ENCODE results near the gene ZG16B. TPM values are rescaled to one million over a fixed set of nuclear protein-coding genes. Genes with fewer than 3 reads are reported as not detected.

ZG16B gene
- total RNA-seq, 1 experiment from 2014 or later, result 0.34 TPM

GRCh38 chr16:2809149-2809760 lies 20.8 kb upstream of the ZG16B start:
- no peaks in the 10 kb centered on the region for H3K9me3 ChIP-seq
- Mint-ChIP-seq H3K27ac (ENCODE audit: unreplicated experiment) (no peak overlapping the region), H3K9me3 (ENCODE audit: unreplicated experiment) (peaks cover 28% of the 10 kb centered on the region), H3K36me3 (ENCODE audit: insufficient read depth, unreplicated experiment) (peaks cover 5% of the 10 kb centered on the region), H3K4me1 (ENCODE audit: low read depth, unreplicated experiment) (peaks cover 6% of the 10 kb centered on the region), H3K27me3 (ENCODE audit: insufficient read depth, unreplicated experiment) (no peaks in the 10 kb centered on the region), H3K4me3 (ENCODE audit: unreplicated experiment) (no peak overlapping the region)
- ChIA-PET POLR2A (no interaction called here), CTCF (no interaction called here)
- TF ChIP-seq CTCF (IDR thresholded peaks at IDR 0.05; ENCODE audit: insufficient read depth in 1 of 2, low read depth in 1 of 2, low read length in 1 of 2, severe bottlenecking in 1 of 2, unreplicated experiment in 1 of 2), result no peak
- H3K36me3 ChIP-seq (ENCODE audit: control insufficient read depth, insufficient read depth, low read length), result no peaks in the 10 kb centered on the region
- DNase-seq, result no peak
- H3K27me3 ChIP-seq (replicated peaks; ENCODE audit: control insufficient read depth, insufficient read depth, low read length), result no peaks in the 10 kb centered on the region
- no peaks in the 10 kb centered on the region for H3K4me1 ChIP-seq
- intact Hi-C loops (cut with micrococcal nuclease; ENCODE audit: unreplicated experiment), result no loop called here
- no peak overlapping the region for H3K4me3 ChIP-seq (ENCODE audit: low read depth, low read length)
- BruUV-seq (replicated peaks), result no TSS peak

GRCh38 chr16:2810651-2811050 lies 19.5 kb upstream of the ZG16B start:
- ChIA-PET POLR2A (no interaction called here), CTCF (interaction anchor here (0.6 kb wide), 1 partner anchor 135 kb away, joined by 3 read pairs; no protein-coding TSS in a partner anchor)
- TF ChIP-seq CTCF (IDR thresholded peaks at IDR 0.05; ENCODE audit: insufficient read depth in 1 of 2, low read depth in 1 of 2, low read length in 1 of 2, severe bottlenecking in 1 of 2, unreplicated experiment in 1 of 2), result no peak
- Histone ChIP-seq H3K9me3 (no peaks in the 10 kb centered on the region), H3K27me3 (replicated peaks; ENCODE audit: control insufficient read depth, insufficient read depth, low read length) (no peaks in the 10 kb centered on the region), H3K4me1 (peaks cover 7% of the 10 kb centered on the region), H3K36me3 (ENCODE audit: control insufficient read depth, insufficient read depth, low read length) (no peaks in the 10 kb centered on the region), H3K4me3 (ENCODE audit: low read depth, low read length) (no peak overlapping the region)
- Mint-ChIP-seq H3K27me3 (ENCODE audit: insufficient read depth, unreplicated experiment) (no peaks in the 10 kb centered on the region), H3K27ac (ENCODE audit: unreplicated experiment) (no peak overlapping the region), H3K4me1 (ENCODE audit: low read depth, unreplicated experiment) (peaks cover 6% of the 10 kb centered on the region), H3K36me3 (ENCODE audit: insufficient read depth, unreplicated experiment) (peaks cover 5% of the 10 kb centered on the region), H3K4me3 (ENCODE audit: unreplicated experiment) (no peak overlapping the region), H3K9me3 (ENCODE audit: unreplicated experiment) (peaks cover 28% of the 10 kb centered on the region)
- DNase-seq, result no peak
- intact Hi-C loops (cut with micrococcal nuclease; ENCODE audit: unreplicated experiment), result no loop called here
- BruUV-seq (replicated peaks), result no TSS peak

DNA sequence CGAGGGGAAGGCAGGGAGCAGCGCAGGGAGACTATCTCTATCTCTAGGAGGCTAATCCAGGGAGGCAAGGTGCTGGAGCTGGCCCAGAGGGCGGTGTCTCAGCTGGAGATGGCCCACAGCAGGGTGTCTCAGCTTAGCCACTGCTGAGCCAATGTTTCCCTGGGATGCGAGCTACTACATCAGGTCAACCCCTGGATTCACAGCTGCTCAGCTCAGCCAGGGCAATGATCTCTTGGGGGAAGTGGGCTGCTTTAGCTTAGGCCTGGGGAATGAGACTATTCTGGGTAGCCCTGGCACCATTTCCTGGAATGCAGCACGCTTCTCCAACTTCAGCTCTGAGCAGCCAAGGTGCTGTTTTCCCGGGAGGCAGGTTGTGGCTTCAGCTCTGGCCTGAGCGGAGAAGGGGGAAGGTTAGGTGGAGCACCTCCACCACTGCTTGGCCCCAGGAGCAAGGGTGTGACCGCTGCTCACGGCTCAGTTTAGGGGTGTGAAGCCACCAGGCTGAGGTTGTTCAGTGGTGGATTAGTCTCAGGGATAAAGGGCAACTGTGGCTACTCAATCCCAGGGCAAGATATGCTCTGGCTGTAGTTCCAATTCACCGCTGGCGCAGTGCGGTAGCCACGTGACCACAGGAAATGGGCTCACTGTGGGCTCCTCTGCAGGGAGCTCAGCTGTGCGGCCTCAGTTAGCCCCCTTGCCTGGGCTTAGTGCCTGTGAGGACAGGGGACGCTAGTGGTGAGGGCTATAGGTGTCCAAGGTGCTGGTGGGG lies 18.2 kb upstream of the ZG16B start:
- peaks cover 27% of the 10 kb centered on the region for H3K9me3 Mint-ChIP-seq (ENCODE audit: unreplicated experiment)
- H3K27me3 ChIP-seq (replicated peaks; ENCODE audit: control insufficient read depth, insufficient read depth, low read length), result no peaks in the 10 kb centered on the region
- CTCF ChIA-PET, result interaction anchor here (0.5 to 1.2 kb wide), 2 partner anchors 14 to 70 kb away, joined by 3 to 6 read pairs; partner anchors contain the start of gene PRSS41

More for the DNA sequence above, 18.2 kb upstream of the ZG16B start:
- Histone ChIP-seq H3K4me1 (peaks cover 10% of the 10 kb centered on the region), H3K36me3 (ENCODE audit: control insufficient read depth, insufficient read depth, low read length) (no peaks in the 10 kb centered on the region), H3K9me3 (no peaks in the 10 kb centered on the region), H3K4me3 (ENCODE audit: low read depth, low read length) (no peak overlapping the region)
- intact Hi-C loops (cut with micrococcal nuclease; ENCODE audit: unreplicated experiment), result no loop called here
- no peak for TF ChIP-seq CTCF (IDR thresholded peaks at IDR 0.05; ENCODE audit: insufficient read depth in 1 of 2, low read depth in 1 of 2, low read length in 1 of 2, severe bottlenecking in 1 of 2, unreplicated experiment in 1 of 2)
- Mint-ChIP-seq H3K27me3 (ENCODE audit: insufficient read depth, unreplicated experiment) (no peaks in the 10 kb centered on the region), H3K36me3 (ENCODE audit: insufficient read depth, unreplicated experiment) (peaks cover 5% of the 10 kb centered on the region), H3K27ac (ENCODE audit: unreplicated experiment) (no peak overlapping the region), H3K4me1 (ENCODE audit: low read depth, unreplicated experiment) (peaks cover 6% of the 10 kb centered on the region), H3K4me3 (ENCODE audit: unreplicated experiment) (no peak overlapping the region)
- POLR2A ChIA-PET, result no interaction called here
- no peak for DNase-seq
- BruUV-seq (replicated peaks), result no TSS peak
